Esophagus muscularis mucosa (tissue), 4 donors: ENCODE data around the gene RASD2. TPM values are rescaled to one million over a fixed set of nuclear protein-coding genes. Genes with fewer than 3 reads are reported as not detected.

Experiments used
- DNase-seq: peaks from one replicate; pipeline ENCODE4 v3.0.0-alpha.2; 2017; ENCODE audit errors: extremely low spot score
- H3K27ac ChIP-seq, 4 donors: fragments of 200-600 bp; sonication (generic); replicated peaks in 1 of 4; 1 replicate in 3 of 4; 2 replicates in 1 of 4; pipeline ENCODE4 v1.5.1; 2016 to 2019; ENCODE audit warnings: mild to moderate bottlenecking in 1 of 4
- H3K27me3 ChIP-seq, 4 donors: fragments of 200-600 bp; sonication (generic); one replicate each; pipeline versions ENCODE4 v1.5.1 to v1.6.0; 2016 to 2019
- H3K36me3 ChIP-seq, 4 donors: fragments of 200-600 bp; sonication (generic); one replicate each; pipeline ENCODE4 v1.5.1; 2016 to 2019
- H3K4me1 ChIP-seq, 4 donors: fragments of 200-600 bp; sonication (generic); one replicate each; pipeline ENCODE4 v1.5.1; 2016 to 2019
- H3K4me3 ChIP-seq, 4 donors: fragments of 200-600 bp; sonication (generic); 1 replicate in 2 of 4; 2 replicates in 2 of 4; pipeline ENCODE4 v1.5.1; 2016 to 2019; ENCODE audit warnings: mild to moderate bottlenecking in 4 of 4, moderate library complexity in 1 of 4
- H3K9me3 ChIP-seq, 4 donors: fragments of 200-600 bp; sonication (generic); 1 replicate in 3 of 4; 2 replicates in 1 of 4; pipeline ENCODE4 v1.5.1; 2016 to 2019
- CTCF ChIP-seq, 3 experiments: fragments of 200-600 bp in 2 of 3; fragments of 450-650 bp in 1 of 3; sonication (generic) in 2 of 3; IDR thresholded peaks; one replicate each; pipeline ENCODE4 v1.5.1; 2017 to 2019; ENCODE audit warnings: antibody characterized with exemption in 3 of 3, mild to moderate bottlenecking in 2 of 3, moderate library complexity in 1 of 3
- EP300 ChIP-seq: sonication (generic); formaldehyde crosslinking; IDR thresholded peaks from one replicate; pipeline ENCODE4 v1.6.1; 2017; ENCODE audit warnings: antibody characterized with exemption
- POLR2A ChIP-seq: fragments of 450-650 bp; IDR thresholded peaks from one replicate; pipeline ENCODE4 v1.6.1; 2017; ENCODE audit warnings: antibody characterized with exemption, moderate library complexity, mild to moderate bottlenecking, low read depth
- POLR2AphosphoS5 ChIP-seq, 2 donors: sonication (generic); formaldehyde crosslinking; IDR thresholded peaks; one replicate each; pipeline ENCODE4 v1.6.1; 2017; ENCODE audit warnings: antibody characterized with exemption in 2 of 2
- WGBS: methylation state at CpG from one replicate; pipeline ENCODE4 v1.1.5; 2018; 5-methylcytosine and 5-hydroxymethylcytosine counted together
- intact Hi-C: fragments of 100-400 bp; cut with DNase I; formaldehyde crosslinking; loops from one replicate; pipeline ENCODE4 v1.15.1; 2023
- total RNA-seq, 4 donors: library from RNA; depleted of rRNA; stranded (reverse); fragments of >200 nt; gene quantifications; one replicate each; pipeline versions ENCODE4 v1.1.0 to v1.2.1, GENCODE V29; 2016

Gene RASD2
- total RNA-seq, 4 donors from 2014 or later, result 18.4 to 53.6 (median 31.7) TPM

DNA sequence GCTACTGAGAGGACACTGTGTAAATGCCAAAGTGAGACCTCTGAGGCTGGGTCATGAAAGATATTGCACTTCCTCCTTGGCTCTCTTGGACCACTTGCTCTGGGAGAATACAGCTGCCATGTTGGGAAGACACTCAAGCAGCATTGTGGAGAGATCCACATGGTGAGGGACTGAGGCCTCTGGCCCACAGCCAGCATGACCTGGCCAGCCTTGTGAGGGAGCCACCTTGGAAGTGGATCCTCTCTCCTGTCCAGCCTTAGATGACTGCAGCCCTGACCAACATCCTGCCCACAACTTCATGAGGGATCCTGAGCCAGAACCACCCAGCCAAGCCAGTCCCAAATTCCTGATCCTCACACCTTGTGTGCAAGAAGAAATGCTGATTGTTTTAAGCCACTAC lies 46.1 kb downstream of the RASD2 start:
- H3K9me3 ChIP-seq, result no peaks in the 10 kb centered on the region
- intact Hi-C loops, result loop anchor here (5.0 kb wide), 1 partner anchor 36 kb away; no protein-coding TSS in a partner anchor
- DNase-seq, result no peak
- TF ChIP-seq POLR2AphosphoS5 (IDR thresholded peaks at IDR 0.05), result no peak
- no peak for TF ChIP-seq CTCF (IDR thresholded peaks at IDR 0.05)
- no peak for TF ChIP-seq EP300
- TF ChIP-seq POLR2A, result no peak
- no peak overlapping the region for H3K4me3 ChIP-seq
- no peaks in the 10 kb centered on the region for H3K36me3 ChIP-seq
- H3K27ac ChIP-seq, result no peak overlapping the region
- H3K27me3 ChIP-seq, result no peaks in the 10 kb centered on the region
- peaks cover 32 to 46% (median 37%) of the 10 kb centered on the region in 4 donors for H3K4me1 ChIP-seq

DNA sequence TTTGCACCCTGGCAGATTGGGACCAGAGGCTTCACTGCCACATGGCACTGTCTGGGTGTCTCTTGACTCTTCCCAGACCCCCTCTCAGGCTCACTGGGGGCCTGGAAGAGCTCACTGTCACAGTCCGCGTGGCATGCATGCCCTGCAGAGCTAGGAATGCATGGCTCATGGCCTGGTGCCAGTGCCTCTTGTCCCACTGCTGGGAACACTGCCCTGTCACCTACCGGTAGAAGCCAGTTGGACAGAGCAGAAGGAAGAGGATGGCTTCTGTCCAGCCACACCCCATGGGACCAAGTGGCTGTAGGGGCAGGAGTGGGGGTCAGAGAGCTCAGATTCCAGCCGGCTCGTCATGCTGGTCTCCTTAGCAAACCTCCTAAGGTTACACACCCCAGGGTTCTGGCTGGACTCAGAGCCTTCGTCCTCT lies 46.8 kb downstream of the RASD2 start:
- no peaks in the 10 kb centered on the region for H3K36me3 ChIP-seq
- H3K27ac ChIP-seq, result peak overlapping the region in 3 of 4 donors; percentile 32 to 59 (median 58)
- no peak for TF ChIP-seq POLR2A
- TF ChIP-seq CTCF (IDR thresholded peaks at IDR 0.05), result no peak
- TF ChIP-seq POLR2AphosphoS5 (IDR thresholded peaks at IDR 0.05), result peak in 1 of 2 donors; percentile 66
- TF ChIP-seq EP300, result no peak
- H3K4me1 ChIP-seq, result peaks cover 31 to 44% (median 39%) of the 10 kb centered on the region in 4 donors
- intact Hi-C loops, result loop anchor here (5.0 kb wide), 1 partner anchor 35 kb away; no protein-coding TSS in a partner anchor
- H3K9me3 ChIP-seq, result no peaks in the 10 kb centered on the region
- no peaks in the 10 kb centered on the region for H3K27me3 ChIP-seq
- DNase-seq, result no peak
- H3K4me3 ChIP-seq, result no peak overlapping the region
- WGBS, result 59% methylated on average over 5 of the region's 6 CpGs

GRCh38 chr22:35587896-35588295 lies 47.3 kb downstream of the RASD2 start:
- Histone ChIP-seq H3K9me3 (no peaks in the 10 kb centered on the region), H3K27ac (peak overlapping the region in 3 of 4 donors; percentile 32 to 59 (median 58)), H3K4me1 (peaks cover 31 to 44% (median 42%) of the 10 kb centered on the region in 4 donors), H3K4me3 (no peak overlapping the region), H3K27me3 (no peaks in the 10 kb centered on the region), H3K36me3 (no peaks in the 10 kb centered on the region)
- intact Hi-C loops, result loop anchor here (5.0 kb wide), 1 partner anchor 34 kb away; no protein-coding TSS in a partner anchor
- 66% methylated on average over 4 of the region's 5 CpGs for WGBS
- TF ChIP-seq POLR2AphosphoS5 (IDR thresholded peaks at IDR 0.05), result no peak
- TF ChIP-seq CTCF (IDR thresholded peaks at IDR 0.05), result no peak
- TF ChIP-seq EP300, result no peak
- TF ChIP-seq POLR2A, result no peak
- no peak for DNase-seq

- no peaks in the 10 kb centered on the region for H3K27me3 ChIP-seq
- intact Hi-C loops, result loop anchor here (5.0 kb wide), 1 partner anchor 33 kb away; no protein-coding TSS in a partner anchor
- no peaks in the 10 kb centered on the region for H3K36me3 ChIP-seq
- peak overlapping the region; percentile 30 to 41 (median 34) for H3K27ac ChIP-seq
- H3K9me3 ChIP-seq, result no peaks in the 10 kb centered on the region
- H3K4me1 ChIP-seq, result peaks cover 37 to 52% (median 48%) of the 10 kb centered on the region in 4 donors
- no peak overlapping the region for H3K4me3 ChIP-seq
- TF ChIP-seq POLR2A, result no peak
- peak in 1 of 2 donors; percentile 4 for TF ChIP-seq POLR2AphosphoS5 (IDR thresholded peaks at IDR 0.05)
- DNase-seq, result no peak
- 72% methylated on average over 10 of the region's 11 CpGs for WGBS
These were observed 48.6 kb downstream of the RASD2 start for GRCh38 chr22:35589071-35589755.

DNA sequence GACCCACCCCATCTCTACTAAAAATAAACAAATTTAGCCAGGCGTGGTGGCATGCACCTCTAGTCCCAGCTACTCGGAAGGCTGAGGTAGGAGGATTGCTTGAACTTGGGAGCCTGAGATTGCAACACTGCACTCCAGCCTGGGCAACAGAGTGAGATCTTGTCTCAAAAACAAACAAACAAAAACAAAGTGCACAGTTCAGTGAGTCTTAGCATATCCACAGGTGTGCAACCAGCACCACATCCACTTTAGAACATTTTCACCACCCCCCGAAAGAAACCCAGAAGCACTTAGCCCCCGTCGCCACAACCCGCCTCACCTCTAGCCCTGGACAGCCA lies 49.1 kb downstream of the RASD2 start:
- Histone ChIP-seq H3K9me3 (no peaks in the 10 kb centered on the region), H3K4me3 (no peak overlapping the region), H3K27ac (peak overlapping the region in 3 of 4 donors; percentile 16 to 35 (median 30)), H3K4me1 (peaks cover 39 to 55% (median 49%) of the 10 kb centered on the region in 4 donors), H3K27me3 (no peaks in the 10 kb centered on the region), H3K36me3 (no peaks in the 10 kb centered on the region)
- no peak for DNase-seq
- 85% methylated on average over 6 of the region's 6 CpGs for WGBS
- no peak for TF ChIP-seq POLR2A
- intact Hi-C loops, result loop anchor here (5.0 kb wide), 1 partner anchor 33 kb away; no protein-coding TSS in a partner anchor
